OCI-LY1 (cell line): ENCODE results near the gene TMEM11.

ENCODE experiments used
- CTCF ChIP-seq: fragments of 200-600 bp; sonication (generic), shearing (Covaris generic); IDR thresholded peaks from 2 replicates; pipeline ENCODE4 v1.5.1; 2017; ENCODE audit warnings: mild to moderate bottlenecking, antibody characterized with exemption, low read length, moderate library complexity, mixed read lengths
- EZH2 ChIP-seq: fragments of 200-600 bp; sonication (generic), shearing (Covaris generic); IDR thresholded peaks from 2 replicates; pipeline ENCODE4 v1.8.0; 2017; ENCODE audit warnings: borderline replicate concordance, mixed run types, mild to moderate bottlenecking, antibody characterized with exemption, low read length, moderate library complexity, mixed read lengths

GRCh38 chr17:21246698-21247097 is 32.7 kb upstream of the TMEM11 start:
- no peak for TF ChIP-seq CTCF
- TF ChIP-seq EZH2 = no peak
